Esophagus squamous epithelium (tissue), 5 donors: ENCODE data around the gene TNPO3. TPM values are rescaled to one million over a fixed set of nuclear protein-coding genes. Genes with fewer than 3 reads are reported as not detected.
"Not testable (repeated sequence)": the region's sequence is repeated elsewhere in the genome, so short reads cannot be mapped to it uniquely, and the experiment has no call there.

Source experiments
- DNase-seq: peaks from one replicate; lab custom pipeline; 2025; lab: John Stamatoyannopoulos, UW
- H3K27ac ChIP-seq, 4 donors: fragments of 200-600 bp; sonication (generic); one replicate each; pipeline ENCODE4 v1.5.1; 2016 to 2019; ENCODE audit warnings: mild to moderate bottlenecking in 1 of 4
- H3K27me3 ChIP-seq, 4 donors: fragments of 200-600 bp; sonication (generic); 1 replicate in 3 of 4; 2 replicates in 1 of 4; pipeline versions ENCODE4 v1.5.1 to v1.6.0; 2017 to 2021; ENCODE audit warnings: antibody characterized with exemption in 1 of 4
- H3K36me3 ChIP-seq, 3 donors: fragments of 200-600 bp; sonication (generic); one replicate each; pipeline ENCODE4 v1.5.1; 2016 to 2019
- H3K4me1 ChIP-seq, 3 donors: fragments of 200-600 bp; sonication (generic); one replicate each; pipeline ENCODE4 v1.5.1; 2017 to 2019
- H3K4me3 ChIP-seq, 4 donors: fragments of 200-600 bp; sonication (generic); 1 replicate in 3 of 4; 2 replicates in 1 of 4; pipeline ENCODE4 v1.5.1; 2016 to 2019; ENCODE audit warnings: mild to moderate bottlenecking in 2 of 4, moderate library complexity in 1 of 4
- H3K9me3 ChIP-seq, 3 donors: fragments of 200-600 bp; sonication (generic); one replicate each; pipeline ENCODE4 v1.5.1; 2016 to 2019
- CTCF ChIP-seq, 6 experiments: fragments of 450-650 bp in 4 of 6; fragments of 200-600 bp in 2 of 6; sonication (generic) in 2 of 6; IDR thresholded peaks; one replicate each; pipeline ENCODE4 v1.5.1; 2016 to 2019; ENCODE audit warnings: antibody characterized with exemption in 6 of 6, mild to moderate bottlenecking in 4 of 6, moderate library complexity in 4 of 6
- POLR2A ChIP-seq, 4 donors: fragments of 450-650 bp; IDR thresholded peaks; one replicate each; pipeline ENCODE4 v1.6.1; 2017; ENCODE audit warnings: antibody characterized with exemption in 4 of 4, mild to moderate bottlenecking in 4 of 4, moderate library complexity in 3 of 4
- WGBS, 2 donors: methylation state at CpG; one replicate each; pipeline ENCODE4 v1.1.5; 2018; 5-methylcytosine and 5-hydroxymethylcytosine counted together
- intact Hi-C: fragments of 100-400 bp; cut with DNase I; formaldehyde crosslinking; loops from one replicate; pipeline ENCODE4 v1.15.0; 2022
- total RNA-seq, 4 donors: library from RNA; depleted of rRNA; stranded (reverse); fragments of >200 nt; gene quantifications; one replicate each; pipeline ENCODE4 v1.1.0, GENCODE V29; 2016
- donor health status: DM: yes; HTN: yes; CAD: no.

Gene TNPO3
- total RNA-seq, 4 donors from 2014 or later, result 26.4 to 49.6 (median 39.3) TPM

GRCh38 chr7:129007572-129007971, 47.3 kb downstream of the TNPO3 start:
- no peak overlapping the region for H3K4me3 ChIP-seq
- 90 to 91% methylated on average over 4 of the region's 4 CpGs for WGBS, 2 donors
- H3K27ac ChIP-seq, result no peak overlapping the region
- peaks cover 0 to 80% (median 0%) of the 10 kb centered on the region in 3 donors for H3K36me3 ChIP-seq
- no peak for DNase-seq
- TF ChIP-seq CTCF (IDR thresholded peaks at IDR 0.05) (no peak), POLR2A (IDR thresholded peaks at IDR 0.05) (no peak)
- H3K27me3 ChIP-seq, result no peaks in the 10 kb centered on the region
- intact Hi-C loops, result no loop called here
- H3K9me3 ChIP-seq, result no peaks in the 10 kb centered on the region
- peaks cover 0 to 4% (median 0%) of the 10 kb centered on the region in 3 donors for H3K4me1 ChIP-seq

GRCh38 chr7:129006636-129007414, 48.1 kb downstream of the TNPO3 start:
- Histone ChIP-seq H3K4me3 (no peak overlapping the region), H3K27me3 (no peaks in the 10 kb centered on the region), H3K9me3 (no peaks in the 10 kb centered on the region), H3K4me1 (peaks cover 0 to 4% (median 0%) of the 10 kb centered on the region in 3 donors), H3K27ac (no peak overlapping the region), H3K36me3 (peaks cover 0 to 85% (median 0%) of the 10 kb centered on the region in 3 donors)
- no peak for DNase-seq
- no peak for TF ChIP-seq CTCF (IDR thresholded peaks at IDR 0.05)
- no peak for TF ChIP-seq POLR2A (IDR thresholded peaks at IDR 0.05)
- 61 to 80% methylated on average over 3 of the region's 3 CpGs for WGBS, 2 donors
- intact Hi-C loops, result no loop called here

- WGBS, 2 donors, result 92 to 94% methylated on average over 4 of the region's 4 CpGs
- no peak overlapping the region for H3K4me3 ChIP-seq
- H3K9me3 ChIP-seq, result no peaks in the 10 kb centered on the region
These were observed 49.7 kb downstream of the TNPO3 start for GRCh38 chr7:129005186-129005585.

GRCh38 chr7:128997181-128997580, 57.7 kb downstream of the TNPO3 start:
- H3K9me3 ChIP-seq, result no peaks in the 10 kb centered on the region
- no peaks in the 10 kb centered on the region for H3K4me1 ChIP-seq
- no peak for DNase-seq
- H3K27me3 ChIP-seq, result no peaks in the 10 kb centered on the region
- H3K36me3 ChIP-seq, result peaks cover 0 to 99% (median 5%) of the 10 kb centered on the region in 3 donors
- TF ChIP-seq CTCF (IDR thresholded peaks at IDR 0.05) (no peak), POLR2A (IDR thresholded peaks at IDR 0.05) (no peak)
- no peak overlapping the region for H3K4me3 ChIP-seq
- H3K27ac ChIP-seq, result no peak overlapping the region
- WGBS, 2 donors, result 54 to 56% methylated on average over 4 of the region's 5 CpGs
- intact Hi-C loops, result no loop called here

More at GRCh38 chr7:129005186-129005585, 49.7 kb downstream of the TNPO3 start:
- peaks cover 0 to 3% (median 0%) of the 10 kb centered on the region in 3 donors for H3K4me1 ChIP-seq
- no peak overlapping the region for H3K27ac ChIP-seq
- intact Hi-C loops, result no loop called here
- no peaks in the 10 kb centered on the region for H3K27me3 ChIP-seq
- no peak for TF ChIP-seq CTCF (IDR thresholded peaks at IDR 0.05)
- no peak for TF ChIP-seq POLR2A (IDR thresholded peaks at IDR 0.05)
- peaks cover 0 to 86% (median 0%) of the 10 kb centered on the region in 3 donors for H3K36me3 ChIP-seq
- DNase-seq, result no peak

GRCh38 chr7:128994560-128994959, 60.4 kb downstream of the TNPO3 start:
- H3K36me3 ChIP-seq, result peaks cover 6 to 99% (median 11%) of the 10 kb centered on the region in 3 donors
- DNase-seq, H3K27me3 ChIP-seq, H3K9me3 ChIP-seq, H3K4me3 ChIP-seq, intact Hi-C loops, H3K4me1 ChIP-seq, H3K27ac ChIP-seq: not testable (repeated sequence)
- 97 to 99% methylated on average over 8 of the region's 8 CpGs for WGBS, 2 donors
